Raji (cell line): ENCODE results near the gene C3orf80.

Source experiments
- POLR2A ChIP-seq: IDR thresholded peaks from 2 replicates; pipeline ENCODE4 v1.6.1; 2011; ENCODE audit warnings: low read depth, low read length, control low read depth; ENCODE audit not compliant: insufficient read depth

The C3orf80 gene

GRCh38 chr3:160200353-160200752, 24.9 kb upstream of the C3orf80 start:
- TF ChIP-seq POLR2A, result no peak

- TF ChIP-seq POLR2A, result no peak
Measured at GRCh38 chr3:160205606-160206005, 19.6 kb upstream of the C3orf80 start.

- TF ChIP-seq POLR2A, result no peak
Measured at GRCh38 chr3:160210341-160210740, 14.9 kb upstream of the C3orf80 start.

GRCh38 chr3:160210799-160211221, 14.4 kb upstream of the C3orf80 start:
- no peak for TF ChIP-seq POLR2A

- TF ChIP-seq POLR2A, result no peak
Measured at GRCh38 chr3:160213191-160213590, 12.0 kb upstream of the C3orf80 start.

- no peak for TF ChIP-seq POLR2A
Measured at GRCh38 chr3:160217675-160218074, 7.5 kb upstream of the C3orf80 start.

- TF ChIP-seq POLR2A, result no peak
Measured at GRCh38 chr3:160218136-160218535, 7.1 kb upstream of the C3orf80 start.

GRCh38 chr3:160220038-160220437, 5.2 kb upstream of the C3orf80 start:
- no peak for TF ChIP-seq POLR2A

GRCh38 chr3:160221019-160221418, 4.2 kb upstream of the C3orf80 start:
- no peak for TF ChIP-seq POLR2A

- TF ChIP-seq POLR2A, result no peak
Measured at GRCh38 chr3:160224256-160224655, 966 bp upstream of the C3orf80 start.

- TF ChIP-seq POLR2A, result no peak
Measured at GRCh38 chr3:160224811-160225175, 429 bp upstream of the C3orf80 start.

- no peak for TF ChIP-seq POLR2A
Measured at GRCh38 chr3:160226026-160226907, 1.0 kb downstream of the C3orf80 start.

GRCh38 chr3:160227419-160227818, 2.2 kb downstream of the C3orf80 start:
- TF ChIP-seq POLR2A, result no peak

GRCh38 chr3:160232014-160232413, 6.8 kb downstream of the C3orf80 start:
- no peak for TF ChIP-seq POLR2A

GRCh38 chr3:160245261-160245800, 20.1 kb downstream of the C3orf80 start:
- no peak for TF ChIP-seq POLR2A

GRCh38 chr3:160247766-160248165, 22.5 kb downstream of the C3orf80 start:
- no peak for TF ChIP-seq POLR2A
